Hematopoietic multipotent progenitor cell treated with erythropoietin and hydrocortisone succinate and interleukin-3 and kit ligand, for 17 days (in vitro differentiated cells): ENCODE results near the gene CEP162.
"Not testable (repeated sequence)": the region's sequence is repeated elsewhere in the genome, so short reads cannot be mapped to it uniquely, and the experiment has no call there.

Experiments used
- DNase-seq: peaks from one replicate; pipeline ENCODE4 v3.0.0-alpha.2; 2015; ENCODE audit warnings: low spot score

The CEP162 gene

GRCh38 chr6:84089081-84089480 is 138.4 kb downstream of the CEP162 start:
- DNase-seq, result no peak

DNA sequence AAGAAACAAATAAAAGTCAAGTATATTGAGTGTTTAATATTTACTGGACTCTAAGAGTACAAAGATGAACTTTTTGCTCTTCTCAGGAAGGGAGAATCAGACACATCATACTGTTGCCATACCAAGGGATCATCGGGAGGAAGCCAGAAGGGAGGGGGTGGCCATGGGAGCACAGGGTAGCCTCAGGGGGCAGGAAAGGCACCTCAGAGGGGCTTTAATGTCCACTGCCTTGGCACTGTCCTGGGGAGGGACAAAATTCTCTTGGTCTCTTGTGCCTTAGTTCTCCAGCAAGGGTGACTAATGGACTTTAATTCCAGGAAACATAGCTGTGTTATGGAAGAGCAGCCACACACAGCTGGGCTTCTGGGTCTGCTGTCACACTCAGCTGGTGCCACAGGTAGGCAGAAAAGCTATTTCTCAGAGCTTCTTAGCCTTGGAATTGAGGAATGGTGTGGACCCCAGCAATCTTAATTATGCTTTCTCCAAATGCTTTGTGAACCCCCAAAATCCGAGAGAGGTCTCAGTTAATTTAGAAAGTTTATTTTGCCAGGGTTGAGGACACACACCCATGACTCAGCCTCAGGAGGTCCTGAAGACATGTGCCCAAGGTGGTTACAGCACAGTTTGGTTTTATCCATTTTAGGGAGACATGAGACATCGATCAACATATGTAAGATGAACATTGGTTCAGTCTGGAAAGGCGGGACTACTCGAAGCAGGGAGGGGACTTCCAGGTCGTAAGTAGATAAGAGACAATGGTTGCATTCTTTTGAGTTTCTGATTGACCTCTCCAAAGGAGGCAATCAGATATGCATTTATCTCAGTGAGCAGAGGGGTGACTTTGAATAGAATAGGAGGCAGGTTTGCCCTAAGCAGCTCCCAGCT is 140.7 kb downstream of the CEP162 start:
- no peak for DNase-seq

- DNase-seq, result no peak
Measured at GRCh38 chr6:84086056-84086455, 141.4 kb downstream of the CEP162 start.

GRCh38 chr6:84084705-84085104 is 142.7 kb downstream of the CEP162 start:
- DNase-seq, result not testable (repeated sequence)

GRCh38 chr6:84082689-84083265 is 144.7 kb downstream of the CEP162 start:
- DNase-seq, result no peak

DNA sequence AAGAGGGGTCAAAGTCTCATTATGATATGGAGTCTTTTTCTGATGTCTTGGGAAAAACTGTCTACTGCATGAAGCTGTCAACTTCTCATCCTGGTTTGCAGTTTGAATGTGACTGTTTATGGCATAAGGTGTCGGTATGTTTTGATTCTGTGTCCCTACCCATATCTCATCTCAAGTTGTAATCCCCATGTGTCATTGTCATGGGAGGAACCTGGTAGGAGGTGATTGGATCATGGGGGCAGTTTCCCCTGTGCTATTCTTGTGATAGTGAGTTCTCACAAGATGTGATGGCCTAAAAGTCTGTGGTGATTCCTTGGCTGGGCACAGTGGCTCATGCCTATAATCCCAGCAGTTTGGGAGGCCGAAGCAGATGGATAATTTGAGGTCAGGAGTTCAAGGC is 146.2 kb downstream of the CEP162 start:
- DNase-seq, result no peak

GRCh38 chr6:84078335-84078734 is 149.1 kb downstream of the CEP162 start:
- no peak for DNase-seq

GRCh38 chr6:84077645-84078044 is 149.8 kb downstream of the CEP162 start:
- no peak for DNase-seq

DNA sequence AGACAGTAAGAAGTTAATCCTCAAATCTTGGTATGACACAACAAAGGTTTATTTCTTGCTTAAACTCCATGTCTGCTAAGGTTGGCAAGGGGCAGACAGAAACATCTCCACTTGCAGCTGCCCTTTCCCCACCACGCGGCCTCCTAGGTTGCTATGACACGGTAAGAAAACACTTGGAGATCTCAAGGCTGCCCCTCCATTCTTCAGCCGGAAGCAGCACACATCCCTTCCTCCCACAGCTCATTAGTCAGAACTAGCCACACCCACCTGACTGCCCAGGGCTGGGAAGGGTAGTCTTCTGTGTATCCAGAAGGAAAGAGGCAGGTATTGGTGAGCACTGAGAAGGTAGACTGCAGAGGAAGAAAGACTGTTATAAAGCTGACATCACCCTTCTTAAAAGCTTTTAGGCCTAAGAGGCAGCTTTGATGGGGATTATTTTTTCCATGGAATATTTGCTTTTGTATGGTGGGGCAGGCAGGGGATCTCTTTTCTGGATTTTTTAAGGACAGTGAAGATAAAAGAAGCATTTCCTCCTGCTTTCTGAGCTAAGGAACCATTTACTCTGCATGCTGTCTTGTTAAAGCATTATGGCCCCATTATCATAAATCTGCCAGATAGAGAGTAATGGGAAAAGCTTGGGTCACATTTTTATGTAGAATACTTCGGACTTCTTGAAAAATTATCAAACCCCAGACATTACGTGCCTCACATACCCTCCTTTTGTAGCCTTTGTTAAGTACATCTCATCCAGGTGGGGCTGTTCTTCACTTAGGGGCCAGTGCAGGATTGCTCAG is 152.3 kb downstream of the CEP162 start:
- DNase-seq, result no peak
